Lower leg skin (tissue), 3 donors: Measurements from ENCODE around the gene POC1B.

Source experiments
- CTCF ChIP-seq, 3 donors: fragments of 450-650 bp; IDR thresholded peaks; one replicate each; pipeline ENCODE4 v1.5.1; 2016; ENCODE audit warnings: antibody characterized with exemption in 3 of 3, mild to moderate bottlenecking in 3 of 3, moderate library complexity in 2 of 3
- POLR2A ChIP-seq, 2 donors: fragments of 450-650 bp; IDR thresholded peaks; one replicate each; pipeline ENCODE4 v1.6.1; 2016 to 2017; ENCODE audit warnings: antibody characterized with exemption in 2 of 2, mild to moderate bottlenecking in 1 of 2, moderate library complexity in 1 of 2

GRCh38 chr12:89437231-89437630 is 88.6 kb downstream of the POC1B start:
- TF ChIP-seq POLR2A (IDR thresholded peaks at IDR 0.05) (no peak), CTCF (IDR thresholded peaks at IDR 0.05) (no peak)
